ENCODE results near the gene PRR14L.

GRCh38 chr22:31739795-31740201 lies 10.1 kb downstream of the PRR14L start:
- no peak for TF ChIP-seq POLR2A (IDR thresholded peaks at IDR 0.05)
- TF ChIP-seq CTCF (IDR thresholded peaks at IDR 0.05): no peak

Measured in testis (tissue), 2 donors.